Memory B cell (primary cell): Measurements from ENCODE around the gene CATSPER3.

ENCODE experiments used
- ATAC-seq: fragments of 150-1000 bp; cut with Tn5 transposase; 2 replicates; pipeline ENCODE4 v1.10.0; 2021; ENCODE audit warnings: low read depth, mild to moderate bottlenecking, moderate library complexity
- DNase-seq, 2 donors: peaks; one replicate each; pipeline ENCODE4 v3.0.0; 2022; ENCODE audit warnings: low spot score in 2 of 2
- H3K27ac Mint-ChIP-seq: one replicate; pipeline ENCODE4 v1.8.0; 2022; ENCODE audit warnings: mild to moderate bottlenecking, moderate library complexity, mixed read lengths
- H3K27me3 Mint-ChIP-seq: one replicate; pipeline ENCODE4 v1.8.0; 2022; ENCODE audit warnings: mixed read lengths
- H3K36me3 Mint-ChIP-seq: one replicate; pipeline ENCODE4 v1.8.0; 2022; ENCODE audit warnings: mild to moderate bottlenecking, mixed read lengths
- H3K4me1 Mint-ChIP-seq: one replicate; pipeline ENCODE4 v1.8.0; 2022; ENCODE audit warnings: mixed read lengths
- H3K4me3 Mint-ChIP-seq: one replicate; pipeline ENCODE4 v1.8.0; 2022; ENCODE audit warnings: mild to moderate bottlenecking, moderate library complexity, mixed read lengths
- H3K9me3 Mint-ChIP-seq: one replicate; pipeline ENCODE4 v1.8.0; 2022; ENCODE audit warnings: mixed read lengths

CATSPER3 gene

DNA sequence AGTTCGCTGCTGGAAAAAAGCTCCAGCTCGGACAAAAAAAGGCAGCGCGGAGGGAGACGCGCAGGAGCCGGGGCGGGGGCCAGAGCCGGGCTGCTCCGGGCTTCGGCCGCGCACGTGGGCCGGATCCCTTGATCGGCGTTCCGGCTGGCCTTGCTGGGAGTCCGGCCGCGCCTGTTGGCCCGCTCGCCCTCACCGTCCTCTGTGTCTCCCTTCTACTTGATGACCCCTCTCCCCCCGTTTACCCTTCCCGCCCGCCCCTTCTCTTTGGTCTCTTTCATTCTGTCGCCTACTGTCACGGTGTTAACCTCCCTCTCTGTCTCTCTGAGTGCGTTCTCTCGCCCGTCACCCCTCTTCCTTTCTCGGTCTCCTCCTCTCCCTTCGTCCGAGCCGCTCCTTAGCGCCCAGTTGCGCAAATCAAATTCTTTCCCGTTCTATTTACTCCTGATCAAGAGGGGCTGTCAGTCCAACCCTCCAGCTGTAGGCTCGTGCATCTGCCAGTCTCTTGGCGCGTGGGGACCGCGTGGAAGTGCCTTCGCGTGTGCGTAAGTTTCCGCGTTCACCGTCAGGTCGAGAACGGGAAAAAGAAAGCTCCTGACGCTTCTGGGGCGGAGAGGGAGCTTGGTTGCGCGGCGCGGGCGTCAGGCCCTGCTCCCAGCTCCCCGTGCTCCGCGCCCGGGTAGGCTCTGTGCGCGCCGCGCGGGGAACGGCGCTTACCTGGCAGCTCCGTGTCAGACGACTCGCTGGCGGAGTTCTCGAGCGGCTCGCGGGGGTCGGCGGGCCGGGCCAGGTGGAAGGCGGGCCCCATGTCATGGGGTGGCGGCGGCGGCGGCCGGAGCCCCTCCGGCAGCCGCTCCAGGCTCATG lies 65.5 kb downstream of the CATSPER3 start:
- peak overlapping the region; percentile 56 for H3K27ac Mint-ChIP-seq

DNA sequence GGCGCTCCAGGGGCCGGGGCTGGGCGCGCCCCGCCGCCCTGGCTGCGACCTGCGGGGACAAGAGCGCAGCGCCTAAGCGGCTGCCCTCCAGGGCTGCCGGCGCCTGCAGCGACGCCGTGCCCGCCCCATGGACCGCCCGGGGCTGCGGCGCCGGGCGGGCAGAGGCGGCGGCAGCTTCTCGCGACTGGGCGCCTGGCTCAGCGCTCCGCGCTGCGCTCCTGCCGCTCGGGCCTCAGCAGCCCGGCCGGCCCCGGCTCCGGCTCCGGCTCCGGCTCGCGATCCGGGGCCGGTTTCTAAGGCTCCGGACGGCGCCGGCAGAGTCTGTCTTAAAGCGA lies 66.2 kb downstream of the CATSPER3 start, which contains the start of gene PITX1:
Gene PITX1 (minus strand): TSS at position 328 of the 335 bp plus-strand sequence. CDS start 347 bp downstream, outside the sequence.
- H3K27me3 Mint-ChIP-seq, result peaks cover 45% of the 10 kb centered on the region

More for the DNA sequence above, 65.5 kb downstream of the CATSPER3 start:
- Mint-ChIP-seq H3K4me3 (peak overlapping the region; percentile 84), H3K4me1 (peaks cover 29% of the 10 kb centered on the region), H3K36me3 (peaks cover 7% of the 10 kb centered on the region), H3K9me3 (peaks cover 7% of the 10 kb centered on the region), H3K27me3 (peaks cover 46% of the 10 kb centered on the region)
- no peak for DNase-seq
- ATAC-seq, result peak; percentile 54

GRCh38 chr5:135034236-135034962 lies 66.7 kb downstream of the CATSPER3 start:
- Mint-ChIP-seq H3K27ac (no peak overlapping the region), H3K4me3 (peak overlapping the region; percentile 90), H3K36me3 (peaks cover 4% of the 10 kb centered on the region), H3K9me3 (peaks cover 5% of the 10 kb centered on the region), H3K4me1 (peaks cover 26% of the 10 kb centered on the region), H3K27me3 (peaks cover 42% of the 10 kb centered on the region)
- DNase-seq (no peak), ATAC-seq (peak; percentile 35)

More for the DNA sequence above, 66.2 kb downstream of the CATSPER3 start, which contains the start of gene PITX1:
- Mint-ChIP-seq H3K4me3 (peak within 1 kb of the TSS; percentile 90), H3K4me1 (peaks cover 28% of the 10 kb centered on the region), H3K36me3 (peaks cover 6% of the 10 kb centered on the region), H3K9me3 (peaks cover 7% of the 10 kb centered on the region), H3K27ac (peak within 1 kb of the TSS; percentile 56)
- DNase-seq (no peak), ATAC-seq (peak; percentile 40)

- Mint-ChIP-seq H3K9me3 (no peaks in the 10 kb centered on the region), H3K27ac (no peak overlapping the region), H3K4me1 (peaks cover 22% of the 10 kb centered on the region)
Measured at GRCh38 chr5:135034963-135035677, 67.4 kb downstream of the CATSPER3 start.

GRCh38 chr5:135035678-135036030 lies 67.9 kb downstream of the CATSPER3 start:
- peaks cover 21% of the 10 kb centered on the region for H3K4me1 Mint-ChIP-seq
- ATAC-seq (no peak), DNase-seq (no peak)
- H3K27ac Mint-ChIP-seq, result no peak overlapping the region
- peaks cover 38% of the 10 kb centered on the region for H3K27me3 Mint-ChIP-seq
- H3K9me3 Mint-ChIP-seq, result no peaks in the 10 kb centered on the region
- peak overlapping the region; percentile 3 for H3K4me3 Mint-ChIP-seq
- no peaks in the 10 kb centered on the region for H3K36me3 Mint-ChIP-seq

More at GRCh38 chr5:135034963-135035677, 67.4 kb downstream of the CATSPER3 start:
- DNase-seq (no peak), ATAC-seq (no peak)
- Mint-ChIP-seq H3K4me3 (peak overlapping the region; percentile 54), H3K27me3 (peaks cover 38% of the 10 kb centered on the region), H3K36me3 (no peaks in the 10 kb centered on the region)

- Mint-ChIP-seq H3K4me1 (peaks cover 15% of the 10 kb centered on the region), H3K9me3 (no peaks in the 10 kb centered on the region), H3K4me3 (no peak overlapping the region), H3K27me3 (peaks cover 38% of the 10 kb centered on the region), H3K27ac (no peak overlapping the region), H3K36me3 (no peaks in the 10 kb centered on the region)
- no peak for ATAC-seq
- no peak for DNase-seq
Measured at GRCh38 chr5:135036405-135036804, 68.7 kb downstream of the CATSPER3 start.

DNA sequence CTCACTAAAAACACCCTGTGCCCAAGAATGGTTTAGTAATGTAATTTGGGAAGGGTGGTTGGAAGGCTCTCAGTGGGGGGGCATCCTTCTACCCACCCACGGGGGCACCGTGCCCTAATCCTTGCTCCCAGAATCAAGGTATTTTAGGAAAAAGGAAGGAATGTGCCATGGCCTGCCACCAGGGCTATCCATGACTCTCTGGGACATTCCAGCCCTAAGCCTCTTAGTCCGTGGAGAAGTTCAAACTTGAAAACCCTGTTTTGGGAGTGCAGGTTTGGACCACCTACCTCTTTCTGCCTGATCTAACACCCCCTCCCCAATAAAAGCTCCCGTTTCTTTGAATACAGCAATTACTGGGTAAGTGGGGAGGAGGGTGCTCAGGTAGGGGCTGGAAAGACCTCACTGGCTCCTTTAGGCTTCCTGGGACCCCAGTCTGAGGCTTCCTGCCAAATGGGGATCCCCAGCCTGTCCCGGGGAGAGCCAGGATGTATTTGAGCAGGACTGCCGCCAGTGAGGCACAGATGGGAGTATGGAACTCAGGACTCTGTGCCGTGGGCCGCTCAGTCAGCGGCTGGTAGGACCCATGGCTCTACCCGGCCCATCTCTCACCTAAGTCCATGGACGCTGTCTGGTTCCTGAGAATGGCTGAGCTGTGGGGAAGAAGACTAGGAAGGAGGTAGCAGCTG lies 70.0 kb downstream of the CATSPER3 start:
- Mint-ChIP-seq H3K4me3 (peak overlapping the region; percentile 14), H3K36me3 (no peaks in the 10 kb centered on the region), H3K9me3 (no peaks in the 10 kb centered on the region), H3K27me3 (peaks cover 38% of the 10 kb centered on the region), H3K4me1 (peaks cover 10% of the 10 kb centered on the region), H3K27ac (peak overlapping the region; percentile 17)
- no peak for DNase-seq
- no peak for ATAC-seq

DNA sequence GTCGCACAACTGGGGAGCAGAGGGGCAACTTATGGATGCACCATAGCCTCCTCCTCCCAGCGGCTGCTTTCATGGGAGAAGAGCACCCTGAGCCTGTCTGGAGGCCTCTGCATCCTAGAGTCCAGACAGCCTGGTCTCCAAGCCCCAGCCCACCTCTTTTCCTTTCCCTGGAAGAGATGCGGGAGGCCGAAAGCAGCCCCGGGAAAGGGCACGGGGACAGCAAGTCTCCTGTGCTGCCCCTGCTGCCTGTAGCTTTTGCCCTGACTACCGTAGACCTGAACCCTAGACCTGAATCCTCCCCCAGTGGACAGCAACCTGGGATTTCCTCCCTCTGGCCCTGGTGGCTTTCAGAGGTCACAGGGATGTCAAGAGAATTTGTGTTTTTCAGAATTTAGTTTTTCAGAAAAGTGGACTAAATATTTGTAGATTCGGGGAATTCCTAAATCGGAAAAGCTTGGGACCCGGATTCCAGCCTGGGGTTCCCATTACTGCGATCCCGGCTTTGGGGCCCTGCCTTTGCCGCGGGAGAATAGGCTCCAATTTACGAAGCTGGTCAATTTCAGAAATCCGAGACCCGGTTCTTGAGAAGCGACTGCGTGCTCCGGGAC lies 70.6 kb downstream of the CATSPER3 start:
- ATAC-seq (no peak), DNase-seq (no peak)
- Mint-ChIP-seq H3K9me3 (no peaks in the 10 kb centered on the region), H3K27ac (peak overlapping the region; percentile 17), H3K4me1 (peaks cover 7% of the 10 kb centered on the region), H3K4me3 (peak overlapping the region; percentile 17), H3K36me3 (no peaks in the 10 kb centered on the region), H3K27me3 (peaks cover 39% of the 10 kb centered on the region)

GRCh38 chr5:135038813-135039270 lies 71.1 kb downstream of the CATSPER3 start:
- peaks cover 6% of the 10 kb centered on the region for H3K4me1 Mint-ChIP-seq
- H3K9me3 Mint-ChIP-seq, result no peaks in the 10 kb centered on the region
- peak overlapping the region; percentile 17 for H3K4me3 Mint-ChIP-seq
- H3K36me3 Mint-ChIP-seq, result no peaks in the 10 kb centered on the region
- DNase-seq (no peak), ATAC-seq (no peak)
- peak overlapping the region; percentile 17 for H3K27ac Mint-ChIP-seq
- H3K27me3 Mint-ChIP-seq, result peaks cover 43% of the 10 kb centered on the region

GRCh38 chr5:135039271-135040033 lies 71.7 kb downstream of the CATSPER3 start:
- DNase-seq, result no peak
- H3K36me3 Mint-ChIP-seq, result no peaks in the 10 kb centered on the region
- peaks cover 6% of the 10 kb centered on the region for H3K4me1 Mint-ChIP-seq
- no peak overlapping the region for H3K4me3 Mint-ChIP-seq
- no peak overlapping the region for H3K27ac Mint-ChIP-seq
- no peaks in the 10 kb centered on the region for H3K9me3 Mint-ChIP-seq
- peak; percentile 40 for ATAC-seq
- H3K27me3 Mint-ChIP-seq, result peaks cover 41% of the 10 kb centered on the region

GRCh38 chr5:135040034-135040332 lies 72.3 kb downstream of the CATSPER3 start:
- Mint-ChIP-seq H3K9me3 (no peaks in the 10 kb centered on the region), H3K36me3 (no peaks in the 10 kb centered on the region), H3K27me3 (peaks cover 38% of the 10 kb centered on the region), H3K4me1 (peaks cover 5% of the 10 kb centered on the region), H3K27ac (peak overlapping the region; percentile 24), H3K4me3 (no peak overlapping the region)
- DNase-seq (no peak), ATAC-seq (no peak)

- Mint-ChIP-seq H3K36me3 (no peaks in the 10 kb centered on the region), H3K4me3 (peak overlapping the region; percentile 51), H3K9me3 (no peaks in the 10 kb centered on the region), H3K27me3 (peaks cover 40% of the 10 kb centered on the region), H3K27ac (peak overlapping the region; percentile 24), H3K4me1 (peaks cover 8% of the 10 kb centered on the region)
- ATAC-seq (peak; percentile 30), DNase-seq (no peak)
Measured at GRCh38 chr5:135040333-135041144, 72.8 kb downstream of the CATSPER3 start.
